ENCODE data around the gene SIL1. TPM values are rescaled to one million over a fixed set of nuclear protein-coding genes. Genes with fewer than 3 reads are reported as not detected.

Gene SIL1
- total and polyA plus RNA-seq, 2 of the 4 experiments (the other 2 are of a cell fraction) = 56.1 to 66.0 TPM

DNA sequence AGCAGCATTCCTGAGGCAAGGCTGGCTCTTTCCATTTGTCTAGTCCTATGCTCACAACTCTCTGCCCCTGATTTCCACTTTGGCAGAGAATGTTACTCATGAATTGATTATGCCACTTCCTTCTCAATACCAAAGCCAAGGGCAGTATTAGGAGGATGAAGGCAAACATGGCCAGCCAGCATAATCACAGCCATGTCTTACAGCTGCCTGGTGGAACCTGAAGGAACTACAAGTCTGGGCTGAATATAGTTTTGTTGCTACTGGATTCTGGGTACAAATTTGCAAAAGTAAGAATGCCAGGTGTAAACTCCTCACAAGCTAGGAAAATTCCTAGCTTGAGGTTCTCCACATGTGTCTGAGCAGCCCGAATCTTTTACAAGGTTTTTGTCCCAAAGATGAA is 4.2 kb downstream of the SIL1 start:
- Histone ChIP-seq H2BK5ac (ENCODE audit: low read depth, low read length, poor library complexity, severe bottlenecking) (no peak overlapping the region), H3K27ac (ENCODE audit: insufficient read depth, low read length) (no peak overlapping the region), H3K56ac (ENCODE audit: extremely low read depth, insufficient read depth, low read length) (no peak overlapping the region), H2AK5ac (ENCODE audit: low read depth, low read length) (no peak overlapping the region), H2AK9ac (replicated peaks; ENCODE audit: low read depth, low read length, poor library complexity) (no peak overlapping the region), H3K4ac (ENCODE audit: low read depth, low read length) (no peak overlapping the region), H3K4me2 (ENCODE audit: low read depth, low read length) (no peak overlapping the region), H2BK120ac (ENCODE audit: low read depth, low read length) (no peak overlapping the region), H2AFZ (replicated peaks; ENCODE audit: low read length, poor library complexity) (no peak overlapping the region), H3K14ac (replicated peaks; ENCODE audit: low read depth, low read length) (no peak overlapping the region), H4K20me1 (ENCODE audit: insufficient read depth, low read length) (no peaks in the 10 kb centered on the region), H3K79me1 (ENCODE audit: low read depth in 1 of 2, low read length in 2 of 2) (peaks cover 35 to 52% of the 10 kb centered on the region in 2 experiments), H3K4me3 (ENCODE audit: insufficient read depth, low read depth, low read length) (no peak overlapping the region), H3K18ac (ENCODE audit: low read depth, low read length) (no peak overlapping the region), H3K9ac (ENCODE audit: low read depth, low read length) (no peak overlapping the region), H3K23ac (ENCODE audit: low read depth, low read length) (no peak overlapping the region), H3K27me3 (ENCODE audit: control insufficient read depth, insufficient read depth, low read length) (no peaks in the 10 kb centered on the region), H3K9me1 (ENCODE audit: insufficient read depth, low read length) (0 out of 2 replicates have a peak, but pooled peaks cover 4% of the 10 kb centered on the region), H2BK15ac (ENCODE audit: low read depth, low read length) (no peak overlapping the region), H4K91ac (ENCODE audit: insufficient read depth, low read depth, low read length) (no peak overlapping the region), H2BK20ac (ENCODE audit: low read depth, low read length) (no peak overlapping the region), H3K4me1 (ENCODE audit: control insufficient read depth, insufficient read depth, low read length) (peaks cover 7% of the 10 kb centered on the region), H4K8ac (ENCODE audit: low read depth in 2 of 2, low read length in 2 of 2) (no peak overlapping the region), H3K36me3 (ENCODE audit: control insufficient read depth, insufficient read depth, low read length) (no peaks in the 10 kb centered on the region), H3K9me3 (ENCODE audit: control insufficient read depth, insufficient read depth, low read length) (no peaks in the 10 kb centered on the region), H4K5ac (ENCODE audit: low read depth, low read length) (no peak overlapping the region)
- TF ChIP-seq RFX5 (IDR thresholded peaks at IDR 0.05; ENCODE audit: low read depth, low read length) (no peak), RCOR1 (IDR thresholded peaks at IDR 0.05; ENCODE audit: insufficient replicate concordance, low read length) (no peak), MAZ (IDR thresholded peaks at IDR 0.05; ENCODE audit: borderline replicate concordance, low read depth, low read length) (no peak), MAFK (IDR thresholded peaks at IDR 0.05; ENCODE audit: low read depth, low read length) (no peak), SMC3 (IDR thresholded peaks at IDR 0.05; ENCODE audit: low read depth, low read length) (no peak), CEBPB (IDR thresholded peaks at IDR 0.05; ENCODE audit: low read depth, low read length) (no peak), CHD1 (IDR thresholded peaks at IDR 0.05; ENCODE audit: low read depth, low read length) (no peak)
- TF ChIP-seq, protein P1, sequence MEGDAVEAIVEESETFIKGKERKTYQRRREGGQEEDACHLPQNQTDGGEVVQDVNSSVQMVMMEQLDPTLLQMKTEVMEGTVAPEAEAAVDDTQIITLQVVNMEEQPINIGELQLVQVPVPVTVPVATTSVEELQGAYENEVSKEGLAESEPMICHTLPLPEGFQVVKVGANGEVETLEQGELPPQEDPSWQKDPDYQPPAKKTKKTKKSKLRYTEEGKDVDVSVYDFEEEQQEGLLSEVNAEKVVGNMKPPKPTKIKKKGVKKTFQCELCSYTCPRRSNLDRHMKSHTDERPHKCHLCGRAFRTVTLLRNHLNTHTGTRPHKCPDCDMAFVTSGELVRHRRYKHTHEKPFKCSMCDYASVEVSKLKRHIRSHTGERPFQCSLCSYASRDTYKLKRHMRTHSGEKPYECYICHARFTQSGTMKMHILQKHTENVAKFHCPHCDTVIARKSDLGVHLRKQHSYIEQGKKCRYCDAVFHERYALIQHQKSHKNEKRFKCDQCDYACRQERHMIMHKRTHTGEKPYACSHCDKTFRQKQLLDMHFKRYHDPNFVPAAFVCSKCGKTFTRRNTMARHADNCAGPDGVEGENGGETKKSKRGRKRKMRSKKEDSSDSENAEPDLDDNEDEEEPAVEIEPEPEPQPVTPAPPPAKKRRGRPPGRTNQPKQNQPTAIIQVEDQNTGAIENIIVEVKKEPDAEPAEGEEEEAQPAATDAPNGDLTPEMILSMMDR (conservative IDR thresholded peaks at IDR 0.05; ENCODE audit: low read depth, low read length) = 0 out of 2 replicates have a peak, but pooled peaks have one; percentile 20
- TF ChIP-seq, protein P2, sequence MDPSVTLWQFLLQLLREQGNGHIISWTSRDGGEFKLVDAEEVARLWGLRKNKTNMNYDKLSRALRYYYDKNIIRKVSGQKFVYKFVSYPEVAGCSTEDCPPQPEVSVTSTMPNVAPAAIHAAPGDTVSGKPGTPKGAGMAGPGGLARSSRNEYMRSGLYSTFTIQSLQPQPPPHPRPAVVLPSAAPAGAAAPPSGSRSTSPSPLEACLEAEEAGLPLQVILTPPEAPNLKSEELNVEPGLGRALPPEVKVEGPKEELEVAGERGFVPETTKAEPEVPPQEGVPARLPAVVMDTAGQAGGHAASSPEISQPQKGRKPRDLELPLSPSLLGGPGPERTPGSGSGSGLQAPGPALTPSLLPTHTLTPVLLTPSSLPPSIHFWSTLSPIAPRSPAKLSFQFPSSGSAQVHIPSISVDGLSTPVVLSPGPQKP (IDR thresholded peaks at IDR 0.05; ENCODE audit: borderline replicate concordance, low read depth, low read length) = no peak
- WGBS, 2 experiments (ENCODE audit: extremely low coverage in 2 of 2, insufficient read length in 1 of 2) = no CpG with 5 or more reads among the region's 1 CpG
- ChIA-PET CTCF (no interaction called here), POLR2A (ENCODE audit: unreplicated experiment) (no interaction called here)
- BruUV-seq (replicated peaks) = no TSS peak
- in situ Hi-C loops (cut with MboI; ENCODE audit: low sequenced_read_pairs) (no loop called here), dilution Hi-C loops (cut with HindIII; ENCODE audit: low sequenced_read_pairs, unreplicated experiment) (no loop called here), intact Hi-C loops (cut with micrococcal nuclease) (no loop called here)
- DNase-seq (no peak), ATAC-seq (ENCODE audit: low read depth) (no peak)
